Measurements from ENCODE around the gene AQR. TPM values are rescaled to one million over a fixed set of nuclear protein-coding genes. Genes with fewer than 3 reads are reported as not detected.

The AQR gene
- total and polyA plus RNA-seq, 10 of the 15 experiments (the other 5 are each of a cell fraction or from before 2014, with no cell fraction given) = 18.2 to 53.5 (median 32.6) TPM

DNA sequence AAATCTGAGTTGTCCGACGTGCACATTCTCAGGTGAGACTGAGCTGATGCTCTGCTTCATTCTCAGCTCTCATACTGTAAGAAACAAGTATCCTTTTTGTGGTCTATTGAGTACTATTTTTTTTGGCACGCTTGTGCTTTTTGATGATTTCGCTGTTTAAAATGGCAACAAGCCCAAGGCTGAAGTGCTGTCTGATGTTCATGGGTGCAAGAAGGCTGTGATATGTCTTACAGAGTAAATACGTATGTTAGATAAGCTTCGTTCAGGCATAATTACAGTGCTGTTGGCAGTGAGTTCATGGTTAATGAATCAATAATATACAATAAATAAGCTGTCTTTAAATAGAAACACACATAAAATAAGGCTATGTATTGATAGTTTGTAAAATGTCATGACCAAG, 27.2 kb downstream of the AQR start:
- ChIA-PET POLR2A (no interaction called here), CTCF (interaction anchor here (0.9 to 3.7 kb wide), 3 partner anchors 14 to 28 kb away, joined by 3 to 11 read pairs (median 5); partner anchors contain the start of gene AQR), RAD21 (ENCODE audit: unreplicated experiment) (no interaction called here), SMC1A (ENCODE audit: uncharacterized antibody, unreplicated experiment) (interaction anchor here (1.1 kb wide), 2 partner anchors 10 to 11 kb away, joined by 3 to 5 read pairs; no protein-coding TSS in a partner anchor)
- Histone ChIP-seq H4K20me1 (ENCODE audit: control insufficient read depth, insufficient read depth) (no peaks in the 10 kb centered on the region), H3K4me1 (ENCODE audit: control insufficient read depth, insufficient read depth, low read length) (no peaks in the 10 kb centered on the region), H3K4me2 (ENCODE audit: control insufficient read depth, insufficient read depth) (no peak overlapping the region), H3K9ac (ENCODE audit: control insufficient read depth, insufficient read depth, low read length) (no peak overlapping the region), H2AFZ (ENCODE audit: control insufficient read depth, low read depth, low read length) (no peak overlapping the region), H3K27me3 (replicated peaks in 1 of 2; ENCODE audit: control insufficient read depth in 2 of 2, insufficient read depth in 2 of 2, low read length in 1 of 2) (no peaks in the 10 kb centered on the region), H3K4me3 (no peak overlapping the region), H3K9me3 (replicated peaks; ENCODE audit: control insufficient read depth, insufficient read depth, low read length) (no peaks in the 10 kb centered on the region), H3K36me3 (ENCODE audit: control insufficient read depth in 2 of 2, insufficient read depth in 2 of 2, low read length in 1 of 2) (peaks cover 0 to 4% of the 10 kb centered on the region in 2 experiments; a peak in 2 of 4 replicates), H3K79me2 (ENCODE audit: control insufficient read depth, insufficient read depth, low read length) (no peaks in the 10 kb centered on the region), H3K27ac (ENCODE audit: control insufficient read depth, insufficient read depth) (no peak overlapping the region)
- no peak for ATAC-seq
- no TSS peak for BruUV-seq (replicated peaks)
- no peak for DNase-seq (ENCODE audit: low read depth, low spot score)
- TF ChIP-seq CBX5 (IDR thresholded peaks at IDR 0.05; ENCODE audit: low read depth) (no peak), SMARCA5 (IDR thresholded peaks at IDR 0.05) (no peak), BRCA1 (IDR thresholded peaks at IDR 0.05; ENCODE audit: low read depth, low read length) (no peak), BCL3 (IDR thresholded peaks at IDR 0.05; ENCODE audit: borderline replicate concordance, insufficient read depth, low read depth, low read length, poor library complexity, severe bottlenecking) (no peak), ZBTB4 (CRISPR knock-in tag; IDR thresholded peaks at IDR 0.05) (no peak), TCF3 (IDR thresholded peaks at IDR 0.05; ENCODE audit: borderline replicate concordance, insufficient read depth, low read depth, low read length) (no peak), NR2C2 (IDR thresholded peaks at IDR 0.05; ENCODE audit: borderline replicate concordance, control insufficient read depth, insufficient read length, low read depth) (no peak), ZBED1 (IDR thresholded peaks at IDR 0.05; ENCODE audit: borderline replicate concordance) (no peak), TCF12 (IDR thresholded peaks at IDR 0.05; ENCODE audit: low read depth, low read length) (no peak), PAX5 (IDR thresholded peaks at IDR 0.05; ENCODE audit: borderline replicate concordance, low read depth, low read length) (no peak), HCFC1 (IDR thresholded peaks at IDR 0.05; ENCODE audit: low read length) (no peak)
- FAIRE-seq = no peak
- intact Hi-C loops (cut with micrococcal nuclease; ENCODE audit: unreplicated experiment) = no loop called here
- in situ Hi-C loops (cut with MboI) = no loop called here
- 98% methylated on average over 6 of the region's 6 CpGs for WGBS (ENCODE audit: insufficient coverage, insufficient replicate concordance, low lambda C conversion rate, missing lambda C conversion rate)

All from GM12878 (cell line).